GM12873 (cell line): ENCODE results near the gene SCRN2.

ENCODE experiments used
- CTCF ChIP-seq: IDR thresholded peaks from 2 replicates; pipeline ENCODE4 v1.5.1; 2012; ENCODE audit warnings: low read depth, mild to moderate bottlenecking, moderate library complexity, low read length, control low read depth; ENCODE audit not compliant: insufficient read depth; ENCODE audit errors: missing control alignments

The SCRN2 gene

GRCh38 chr17:47875011-47875985, 34.2 kb upstream of the SCRN2 start:
- TF ChIP-seq CTCF, result no peak

- TF ChIP-seq CTCF, result no peak
These were observed 32.4 kb upstream of the SCRN2 start for GRCh38 chr17:47873200-47874090.

- TF ChIP-seq CTCF, result no peak
These were observed 31.6 kb upstream of the SCRN2 start for GRCh38 chr17:47872651-47873161.

GRCh38 chr17:47872019-47872650, 31.1 kb upstream of the SCRN2 start:
- TF ChIP-seq CTCF, result no peak

- no peak for TF ChIP-seq CTCF
These were observed 30.0 kb upstream of the SCRN2 start for GRCh38 chr17:47871048-47871447.

- TF ChIP-seq CTCF, result no peak
These were observed 29.0 kb upstream of the SCRN2 start for GRCh38 chr17:47870056-47870455.
